GM10248 (cell line): ENCODE measurements around the gene TAS2R20.

Source experiments
- CTCF ChIA-PET: fragments of 300-600 bp; sonication (Branson Sonifier 250); formaldehyde crosslinking; extraction: SDS; loops from one replicate; lab custom pipeline; 2021; ENCODE audit warnings: antibody characterized with exemption; lab: Yijun Ruan, JAX
- POLR2A ChIA-PET: fragments of 350-650 bp; sonication (Branson Sonifier 250); formaldehyde crosslinking; extraction: SDS; loops from one replicate; lab custom pipeline; 2020; ENCODE audit warnings: antibody characterized with exemption; lab: Yijun Ruan, JAX
- DNase-seq: peaks from one replicate; pipeline ENCODE4 v3.0.0; 2012; ENCODE audit errors: extremely low spot score
- TF ChIP-seq, protein P1 (sequence below): IDR thresholded peaks from 2 replicates; pipeline ENCODE4 v1.5.1; 2012; ENCODE audit warnings: mild to moderate bottlenecking, low read depth; ENCODE audit errors: extremely low read depth, missing control alignments, control extremely low read depth

Gene TAS2R20

GRCh38 chr12:10952645-10953044 lies 45.5 kb downstream of the TAS2R20 start:
- DNase-seq: no peak
- POLR2A ChIA-PET: no interaction called here
- TF ChIP-seq, protein P1, sequence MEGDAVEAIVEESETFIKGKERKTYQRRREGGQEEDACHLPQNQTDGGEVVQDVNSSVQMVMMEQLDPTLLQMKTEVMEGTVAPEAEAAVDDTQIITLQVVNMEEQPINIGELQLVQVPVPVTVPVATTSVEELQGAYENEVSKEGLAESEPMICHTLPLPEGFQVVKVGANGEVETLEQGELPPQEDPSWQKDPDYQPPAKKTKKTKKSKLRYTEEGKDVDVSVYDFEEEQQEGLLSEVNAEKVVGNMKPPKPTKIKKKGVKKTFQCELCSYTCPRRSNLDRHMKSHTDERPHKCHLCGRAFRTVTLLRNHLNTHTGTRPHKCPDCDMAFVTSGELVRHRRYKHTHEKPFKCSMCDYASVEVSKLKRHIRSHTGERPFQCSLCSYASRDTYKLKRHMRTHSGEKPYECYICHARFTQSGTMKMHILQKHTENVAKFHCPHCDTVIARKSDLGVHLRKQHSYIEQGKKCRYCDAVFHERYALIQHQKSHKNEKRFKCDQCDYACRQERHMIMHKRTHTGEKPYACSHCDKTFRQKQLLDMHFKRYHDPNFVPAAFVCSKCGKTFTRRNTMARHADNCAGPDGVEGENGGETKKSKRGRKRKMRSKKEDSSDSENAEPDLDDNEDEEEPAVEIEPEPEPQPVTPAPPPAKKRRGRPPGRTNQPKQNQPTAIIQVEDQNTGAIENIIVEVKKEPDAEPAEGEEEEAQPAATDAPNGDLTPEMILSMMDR: no peak
- CTCF ChIA-PET: interaction anchor here (0.8 to 1.8 kb wide), 2 partner anchors 10 to 16 kb away, joined by 3 to 5 read pairs; no protein-coding TSS in a partner anchor
